H54 (cell line): ENCODE measurements around the gene RAB11FIP4.

Source experiments
- DNase-seq: peaks from one replicate; pipeline ENCODE4 v3.0.0; 2011; ENCODE audit warnings: low spot score, mixed read lengths; ENCODE audit not compliant: insufficient read length
- FAIRE-seq: peaks from 3 replicates; lab custom pipeline; 2011; peaks lifted over from hg19 to GRCh38; lab: Jason Lieb, UNC
- POLR2A ChIP-seq: IDR thresholded peaks from 2 replicates; pipeline ENCODE4 v1.6.1; 2011; ENCODE audit warnings: low read depth, mild to moderate bottlenecking, low read length

Gene RAB11FIP4

GRCh38 chr17:31513731-31514427, 122.4 kb downstream of the RAB11FIP4 start:
- FAIRE-seq (no peak), DNase-seq (no peak)
- TF ChIP-seq POLR2A, result no peak

- FAIRE-seq (no peak), DNase-seq (no peak)
- no peak for TF ChIP-seq POLR2A
Observed at GRCh38 chr17:31515267-31515666, 123.8 kb downstream of the RAB11FIP4 start.

GRCh38 chr17:31517524-31517923, 126.0 kb downstream of the RAB11FIP4 start:
- TF ChIP-seq POLR2A, result no peak
- no peak for DNase-seq
- no peak for FAIRE-seq

GRCh38 chr17:31518478-31518877, 127.0 kb downstream of the RAB11FIP4 start:
- DNase-seq (no peak), FAIRE-seq (no peak)
- TF ChIP-seq POLR2A, result no peak

- TF ChIP-seq POLR2A, result no peak
- DNase-seq, result no peak
- no peak for FAIRE-seq
Observed at GRCh38 chr17:31521632-31522283, 130.3 kb downstream of the RAB11FIP4 start.

GRCh38 chr17:31522284-31522931, 130.9 kb downstream of the RAB11FIP4 start:
- DNase-seq (no peak), FAIRE-seq (no peak)
- TF ChIP-seq POLR2A, result no peak

- FAIRE-seq (no peak), DNase-seq (no peak)
- no peak for TF ChIP-seq POLR2A
Observed at GRCh38 chr17:31522987-31523495, 131.6 kb downstream of the RAB11FIP4 start.

- DNase-seq (no peak), FAIRE-seq (no peak)
- no peak for TF ChIP-seq POLR2A
Observed at GRCh38 chr17:31523862-31524730, 132.6 kb downstream of the RAB11FIP4 start.

- no peak for TF ChIP-seq POLR2A
- DNase-seq (peak; percentile 69), FAIRE-seq (no peak)
Observed at GRCh38 chr17:31524926-31525800, 133.7 kb downstream of the RAB11FIP4 start.

GRCh38 chr17:31525801-31526549, 134.5 kb downstream of the RAB11FIP4 start:
- peak; percentile 19 for DNase-seq
- no peak for FAIRE-seq
- no peak for TF ChIP-seq POLR2A

GRCh38 chr17:31527606-31528005, 136.1 kb downstream of the RAB11FIP4 start:
- no peak for FAIRE-seq
- no peak for DNase-seq
- TF ChIP-seq POLR2A, result no peak
